Fibroblast of lung (primary cell): ENCODE data around the gene CCDC148. TPM values are rescaled to one million over a fixed set of nuclear protein-coding genes. Genes with fewer than 3 reads are reported as not detected.

Experiments used
- DNase-seq, 2 donors: peaks; one replicate each; pipeline versions ENCODE4 v3.0.0 to v3.0.0-alpha.2; 2010; ENCODE audit warnings: low read depth in 2 of 2
- H2AFZ ChIP-seq: 2 replicates; pipeline ENCODE4 v1.5.1; 2012; ENCODE audit warnings: low read length, control low read depth, inconsistent platforms
- H3K27ac ChIP-seq: 2 replicates; pipeline ENCODE4 v1.5.1; 2011; ENCODE audit warnings: low read length, control low read depth; ENCODE audit not compliant: insufficient read depth
- H3K27me3 ChIP-seq: 2 replicates; pipeline ENCODE4 v1.5.1; 2011; ENCODE audit warnings: mild to moderate bottlenecking, low read length; ENCODE audit not compliant: control insufficient read depth, insufficient read depth
- H3K36me3 ChIP-seq: 2 replicates; pipeline ENCODE4 v1.5.1; 2011; ENCODE audit warnings: low read length; ENCODE audit not compliant: control insufficient read depth, insufficient read depth
- H3K4me1 ChIP-seq: 2 replicates; pipeline ENCODE4 v1.5.1; 2011; ENCODE audit warnings: low read length; ENCODE audit not compliant: control insufficient read depth, insufficient read depth; ENCODE audit errors: extremely low read depth
- H3K4me2 ChIP-seq: 2 replicates; pipeline ENCODE4 v1.5.1; 2011; ENCODE audit warnings: low read length, control low read depth; ENCODE audit not compliant: insufficient read depth; ENCODE audit errors: extremely low read depth
- H3K4me3 ChIP-seq, 4 experiments: fragments of 200-600 bp in 1 of 4; sonication (generic) in 1 of 4; replicated peaks in 1 of 4; 2 replicates each; pipeline ENCODE4 v1.5.1; 2011 to 2016; ENCODE audit warnings: low read length in 4 of 4, low read depth in 3 of 4, mild to moderate bottlenecking in 3 of 4, control low read depth in 2 of 4, inconsistent platforms in 1 of 4, mixed read lengths in 1 of 4; ENCODE audit not compliant: insufficient read depth in 1 of 4; ENCODE audit errors: control extremely low read depth in 1 of 4
- H3K79me2 ChIP-seq: 2 replicates; pipeline ENCODE4 v1.5.1; 2012; ENCODE audit warnings: mild to moderate bottlenecking, low read length, inconsistent platforms; ENCODE audit not compliant: control insufficient read depth, insufficient read depth
- H3K9ac ChIP-seq: 2 replicates; pipeline ENCODE4 v1.5.1; 2011; ENCODE audit warnings: mild to moderate bottlenecking, low read length, control low read depth; ENCODE audit not compliant: insufficient read depth
- H3K9me3 ChIP-seq: 2 replicates; pipeline ENCODE4 v1.5.1; 2012; ENCODE audit warnings: low read depth, low read length; ENCODE audit not compliant: control insufficient read depth, insufficient read depth
- H4K20me1 ChIP-seq: 2 replicates; pipeline ENCODE4 v1.5.1; 2011; ENCODE audit warnings: low read length; ENCODE audit not compliant: control insufficient read depth, insufficient read depth; ENCODE audit errors: extremely low read depth
- EZH2 ChIP-seq: IDR thresholded peaks from 2 replicates; pipeline ENCODE4 v1.5.1; 2012; ENCODE audit warnings: low read length, control low read depth, mild to moderate bottlenecking; ENCODE audit errors: missing control alignments
- polyA plus RNA-seq, 2 donors: library from polyadenylated mRNA; depleted of rRNA in 1 of 2; stranded (reverse) in 1 of 2; unstranded in 1 of 2; fragments of >200 nt; gene quantifications; 2 replicates each; pipeline ENCODE4 v1.2.1, GENCODE V29; 2011 to 2012; ENCODE audit warnings: missing spikeins in 1 of 2
- total RNA-seq: library from RNA; depleted of rRNA; stranded (reverse); fragments of >200 nt; gene quantifications from 2 replicates; pipeline ENCODE4 v1.2.1, GENCODE V29; 2014
- TF ChIP-seq, protein P1 (sequence below), 2 donors: IDR thresholded peaks in 1 of 2; conservative IDR thresholded peaks in 1 of 2; 1 replicate in 1 of 2; 2 replicates in 1 of 2; pipeline ENCODE4 v1.5.1; 2011 to 2012; ENCODE audit warnings: low read length in 2 of 2, control low read depth in 1 of 2, inconsistent platforms in 1 of 2, low read depth in 1 of 2, mild to moderate bottlenecking in 1 of 2

Gene CCDC148
- total and polyA plus RNA-seq, 2 donors (not counting 1 experiment from before 2014, with no cell fraction given), result 1.2 TPM

DNA sequence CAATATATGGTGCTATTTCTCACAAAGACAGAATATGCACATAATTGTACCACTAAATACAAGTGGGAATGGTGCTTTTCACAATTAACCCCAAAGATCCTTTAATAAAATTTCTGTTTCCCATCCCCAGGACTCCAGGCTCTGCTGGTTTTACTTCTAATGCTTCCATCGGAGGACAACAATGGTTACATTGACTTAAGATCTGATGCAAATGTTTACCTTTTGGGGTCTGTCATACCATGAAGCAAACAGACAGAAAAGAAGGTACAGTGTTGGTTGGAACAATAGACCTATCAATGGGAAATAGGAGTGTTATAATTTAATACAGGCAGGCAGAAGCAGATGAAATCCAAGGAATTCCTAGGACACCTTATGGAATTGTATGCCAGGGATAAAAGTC, 249.2 kb downstream of the CCDC148 start:
- Histone ChIP-seq H3K27ac (no peak overlapping the region), H3K9ac (no peak overlapping the region), H3K79me2 (no peaks in the 10 kb centered on the region), H3K27me3 (no peaks in the 10 kb centered on the region), H3K4me1 (no peaks in the 10 kb centered on the region), H3K9me3 (no peaks in the 10 kb centered on the region), H2AFZ (no peak overlapping the region), H3K4me2 (no peak overlapping the region), H3K36me3 (no peaks in the 10 kb centered on the region), H3K4me3 (no peak overlapping the region), H4K20me1 (no peaks in the 10 kb centered on the region)
- no peak for DNase-seq
- TF ChIP-seq, protein P1, sequence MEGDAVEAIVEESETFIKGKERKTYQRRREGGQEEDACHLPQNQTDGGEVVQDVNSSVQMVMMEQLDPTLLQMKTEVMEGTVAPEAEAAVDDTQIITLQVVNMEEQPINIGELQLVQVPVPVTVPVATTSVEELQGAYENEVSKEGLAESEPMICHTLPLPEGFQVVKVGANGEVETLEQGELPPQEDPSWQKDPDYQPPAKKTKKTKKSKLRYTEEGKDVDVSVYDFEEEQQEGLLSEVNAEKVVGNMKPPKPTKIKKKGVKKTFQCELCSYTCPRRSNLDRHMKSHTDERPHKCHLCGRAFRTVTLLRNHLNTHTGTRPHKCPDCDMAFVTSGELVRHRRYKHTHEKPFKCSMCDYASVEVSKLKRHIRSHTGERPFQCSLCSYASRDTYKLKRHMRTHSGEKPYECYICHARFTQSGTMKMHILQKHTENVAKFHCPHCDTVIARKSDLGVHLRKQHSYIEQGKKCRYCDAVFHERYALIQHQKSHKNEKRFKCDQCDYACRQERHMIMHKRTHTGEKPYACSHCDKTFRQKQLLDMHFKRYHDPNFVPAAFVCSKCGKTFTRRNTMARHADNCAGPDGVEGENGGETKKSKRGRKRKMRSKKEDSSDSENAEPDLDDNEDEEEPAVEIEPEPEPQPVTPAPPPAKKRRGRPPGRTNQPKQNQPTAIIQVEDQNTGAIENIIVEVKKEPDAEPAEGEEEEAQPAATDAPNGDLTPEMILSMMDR (conservative IDR thresholded peaks at IDR 0.05 in 1 of 2, IDR thresholded peaks at IDR 0.05 in 1 of 2; ENCODE audit: low read depth in 1 of 2, low read length in 2 of 2), result no peak

DNA sequence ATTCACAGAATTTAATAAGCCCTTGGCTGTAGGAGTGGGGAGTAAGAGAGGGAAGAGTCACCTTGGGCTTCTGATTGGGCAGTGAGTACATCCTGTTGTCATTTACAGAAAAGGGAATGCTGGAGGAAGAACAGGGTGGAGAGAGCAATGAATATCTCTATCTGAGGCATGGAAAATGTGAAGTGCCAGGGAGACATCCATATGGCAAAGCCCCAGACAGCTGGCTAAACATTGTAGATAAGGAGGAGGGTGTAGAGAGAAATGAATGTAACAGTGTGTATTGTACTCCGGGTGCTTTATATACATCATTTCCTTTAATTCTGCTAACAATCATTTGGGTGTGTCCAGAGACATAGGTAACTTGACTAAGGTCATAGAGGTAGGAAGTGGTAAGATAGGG, 251.3 kb downstream of the CCDC148 start:
- DNase-seq, result no peak
- Histone ChIP-seq H3K9ac (no peak overlapping the region), H3K27ac (no peak overlapping the region), H3K36me3 (no peaks in the 10 kb centered on the region), H3K9me3 (no peaks in the 10 kb centered on the region), H3K79me2 (no peaks in the 10 kb centered on the region), H2AFZ (no peak overlapping the region), H3K4me3 (no peak overlapping the region), H3K4me2 (no peak overlapping the region), H3K27me3 (no peaks in the 10 kb centered on the region), H3K4me1 (no peaks in the 10 kb centered on the region), H4K20me1 (no peaks in the 10 kb centered on the region)
- TF ChIP-seq, protein P1 (conservative IDR thresholded peaks at IDR 0.05 in 1 of 2, IDR thresholded peaks at IDR 0.05 in 1 of 2; ENCODE audit: low read depth in 1 of 2, low read length in 2 of 2), result no peak
- TF ChIP-seq EZH2, result no peak

DNA sequence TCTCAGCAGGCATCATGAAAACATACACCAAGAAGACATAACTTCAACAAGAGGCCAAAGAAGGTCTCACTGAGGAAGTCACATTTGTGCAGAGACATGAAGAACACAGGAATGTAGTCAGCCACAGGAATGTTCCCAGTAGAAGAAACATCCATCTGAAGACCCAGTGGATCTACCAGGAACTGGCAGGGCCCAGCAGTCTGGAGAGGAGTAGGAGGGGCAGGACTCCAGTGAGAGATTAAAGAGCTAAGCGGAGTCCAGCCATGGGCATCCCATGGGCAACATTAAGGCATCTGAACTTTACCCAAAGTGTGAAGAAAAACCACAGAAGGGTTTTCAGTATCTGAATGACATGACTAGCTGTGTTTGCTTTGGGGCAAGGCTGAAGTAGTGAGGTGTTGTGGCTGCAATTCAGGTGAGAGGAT, 251.8 kb downstream of the CCDC148 start:
- H3K4me3 ChIP-seq, result no peak overlapping the region
- H2AFZ ChIP-seq, result no peak overlapping the region
- no peaks in the 10 kb centered on the region for H4K20me1 ChIP-seq
- no peak overlapping the region for H3K9ac ChIP-seq
- no peaks in the 10 kb centered on the region for H3K79me2 ChIP-seq
- no peak for TF ChIP-seq EZH2
- TF ChIP-seq, protein P1 (conservative IDR thresholded peaks at IDR 0.05 in 1 of 2, IDR thresholded peaks at IDR 0.05 in 1 of 2; ENCODE audit: low read depth in 1 of 2, low read length in 2 of 2), result no peak
- no peaks in the 10 kb centered on the region for H3K36me3 ChIP-seq
- H3K4me2 ChIP-seq, result no peak overlapping the region
- H3K9me3 ChIP-seq, result no peaks in the 10 kb centered on the region
- H3K27me3 ChIP-seq, result no peaks in the 10 kb centered on the region
- H3K4me1 ChIP-seq, result no peaks in the 10 kb centered on the region
- peak; percentile 26 to 39 for DNase-seq
- no peak overlapping the region for H3K27ac ChIP-seq
